Glutamatergic neuron (in vitro differentiated cells): ENCODE results near the gene LZIC. TPM values are rescaled to one million over a fixed set of nuclear protein-coding genes. Genes with fewer than 3 reads are reported as not detected.

Source experiments
- DNase-seq: peaks from one replicate; pipeline ENCODE4 v3.0.0; 2022
- H3K27ac Mint-ChIP-seq: one replicate; pipeline ENCODE4 v1.8.0; 2020; ENCODE audit warnings: mild to moderate bottlenecking, mixed read lengths, inconsistent platforms; ENCODE audit not compliant: unreplicated experiment
- H3K27me3 Mint-ChIP-seq: one replicate; pipeline ENCODE4 v1.8.0; 2020; ENCODE audit warnings: mild to moderate bottlenecking, moderate library complexity, mixed read lengths, inconsistent platforms; ENCODE audit not compliant: unreplicated experiment
- H3K36me3 Mint-ChIP-seq: one replicate; pipeline ENCODE4 v1.8.0; 2020; ENCODE audit warnings: mild to moderate bottlenecking, mixed read lengths, inconsistent platforms; ENCODE audit not compliant: unreplicated experiment
- H3K4me1 Mint-ChIP-seq: one replicate; pipeline ENCODE4 v1.8.0; 2020; ENCODE audit warnings: mild to moderate bottlenecking, low read depth, mixed read lengths, inconsistent platforms; ENCODE audit not compliant: unreplicated experiment
- H3K4me3 Mint-ChIP-seq: one replicate; pipeline ENCODE4 v1.8.0; 2020; ENCODE audit warnings: mild to moderate bottlenecking, mixed read lengths, inconsistent platforms; ENCODE audit not compliant: unreplicated experiment
- H3K9me3 Mint-ChIP-seq: one replicate; pipeline ENCODE4 v1.8.0; 2020; ENCODE audit warnings: mild to moderate bottlenecking, moderate library complexity, mixed read lengths, inconsistent platforms; ENCODE audit not compliant: unreplicated experiment
- CTCF ChIP-seq: fragments of 200-600 bp; sonication (generic); IDR thresholded peaks from one replicate; pipeline ENCODE4 v1.5.0; 2021; ENCODE audit not compliant: partially characterized antibody, unreplicated experiment
- long read RNA-seq: library from polyadenylated mRNA; unstranded; transcript quantifications from one replicate; pipeline ENCODE4 v2.0.0, GENCODE V29; 2020; ENCODE audit not compliant: unreplicated experiment
- total RNA-seq: library from RNA; stranded (reverse); fragmentation: NEBNext Ultra II Directional; extraction: Animal tissue kit (Norgen Biotek cat#: 25700); gene quantifications from one replicate; pipeline ENCODE4 v1.2.1, GENCODE V29; 2021; ENCODE audit not compliant: unreplicated experiment

Gene LZIC
- total RNA-seq = 34.3 TPM
- long read RNA-seq, partial matches to known transcripts = 2 of 15 reads
- long read RNA-seq, other reads (novel, unspliced or antisense) = 4 of 15 reads

DNA sequence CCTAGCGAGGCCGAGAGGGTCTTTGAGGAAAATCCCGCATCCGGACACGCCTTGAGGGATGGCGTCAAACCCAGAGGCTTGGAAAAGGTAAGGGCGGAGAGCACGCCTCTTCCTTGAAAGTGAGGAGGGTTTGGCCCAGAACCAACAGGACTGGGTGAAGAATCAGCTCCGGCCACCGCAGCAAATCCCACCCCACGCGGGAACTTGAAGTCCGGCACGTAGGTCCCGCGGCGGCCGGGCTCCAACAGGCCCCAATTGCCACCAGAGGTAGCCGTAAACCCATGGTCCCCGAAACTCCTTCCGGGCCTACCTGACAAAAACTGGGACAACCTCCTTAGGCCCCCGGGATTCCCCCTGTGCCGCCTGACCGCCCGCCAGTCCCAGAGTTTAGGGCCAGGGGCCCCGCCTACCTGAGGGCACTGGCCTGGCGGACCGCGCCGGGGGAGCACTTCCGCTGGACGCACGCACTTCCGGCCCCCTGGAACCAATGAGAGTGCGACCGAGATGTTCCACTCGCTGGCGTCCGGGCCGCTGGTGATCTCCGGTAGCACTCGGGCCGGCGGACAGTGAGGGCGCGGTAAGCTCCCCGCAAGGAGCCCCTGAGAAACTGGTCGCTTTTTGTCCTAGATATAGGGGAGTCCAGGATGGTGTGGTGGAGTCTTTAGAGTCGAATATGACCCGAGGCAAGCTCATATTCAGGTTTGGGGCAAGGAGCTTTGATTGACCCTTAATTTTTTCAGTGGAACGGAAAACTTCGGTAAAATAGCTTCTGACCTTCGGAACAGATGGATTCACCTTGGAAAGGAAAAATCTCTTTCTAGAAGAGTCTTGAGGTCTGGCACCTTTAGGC, at the start of gene LZIC, which contains the start of gene NMNAT1:
LZIC (minus strand) TSS at position 453 of the 850 bp plus-strand sequence. CDS start 6,772 bp downstream, outside the sequence.
NMNAT1 (plus strand) TSS at position 537 of the 850 bp plus-strand sequence. CDS start 28,599 bp downstream, outside the sequence.
- Mint-ChIP-seq H3K9me3 (peaks cover 2% of the 10 kb centered on the region), H3K27me3 (no peaks in the 10 kb centered on the region), H3K4me3 (peak within 1 kb of the TSS; percentile 91), H3K27ac (peak within 1 kb of the TSS; percentile 98), H3K36me3 (no peaks in the 10 kb centered on the region), H3K4me1 (peaks cover 3% of the 10 kb centered on the region)
- peak; percentile 92 for DNase-seq
- no peak for TF ChIP-seq CTCF

GRCh38 chr1:9992910-9993309, 49.7 kb upstream of the LZIC start:
- Mint-ChIP-seq H3K27me3 (peaks cover 5% of the 10 kb centered on the region), H3K4me1 (no peaks in the 10 kb centered on the region), H3K27ac (no peak overlapping the region), H3K9me3 (peaks cover 2% of the 10 kb centered on the region), H3K4me3 (no peak overlapping the region), H3K36me3 (peaks cover 5% of the 10 kb centered on the region)
- no peak for DNase-seq
- TF ChIP-seq CTCF = no peak

DNA sequence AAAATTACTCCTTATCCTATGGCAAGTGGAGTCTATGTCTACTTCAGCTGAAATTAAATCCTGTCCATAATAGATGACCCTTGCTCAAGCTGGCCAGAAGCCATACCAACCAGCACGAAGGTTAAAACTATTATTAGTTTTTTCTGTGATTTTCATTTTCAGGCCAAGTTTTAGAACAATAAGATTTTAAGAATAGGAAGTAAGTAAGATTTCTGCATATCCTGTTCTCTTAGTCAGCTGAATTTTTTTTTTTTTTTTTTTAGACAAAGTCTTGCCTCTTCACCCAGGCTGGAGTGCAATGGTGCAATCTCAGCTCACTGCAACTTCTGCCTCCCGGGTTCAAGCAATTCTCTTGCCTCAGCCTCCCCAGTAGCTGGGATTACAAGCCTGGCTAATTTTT, 47.8 kb upstream of the LZIC start:
- no peak for DNase-seq
- Mint-ChIP-seq H3K4me3 (no peak overlapping the region), H3K36me3 (no peaks in the 10 kb centered on the region), H3K27ac (no peak overlapping the region), H3K27me3 (no peaks in the 10 kb centered on the region), H3K9me3 (no peaks in the 10 kb centered on the region), H3K4me1 (no peaks in the 10 kb centered on the region)
- TF ChIP-seq CTCF = no peak

DNA sequence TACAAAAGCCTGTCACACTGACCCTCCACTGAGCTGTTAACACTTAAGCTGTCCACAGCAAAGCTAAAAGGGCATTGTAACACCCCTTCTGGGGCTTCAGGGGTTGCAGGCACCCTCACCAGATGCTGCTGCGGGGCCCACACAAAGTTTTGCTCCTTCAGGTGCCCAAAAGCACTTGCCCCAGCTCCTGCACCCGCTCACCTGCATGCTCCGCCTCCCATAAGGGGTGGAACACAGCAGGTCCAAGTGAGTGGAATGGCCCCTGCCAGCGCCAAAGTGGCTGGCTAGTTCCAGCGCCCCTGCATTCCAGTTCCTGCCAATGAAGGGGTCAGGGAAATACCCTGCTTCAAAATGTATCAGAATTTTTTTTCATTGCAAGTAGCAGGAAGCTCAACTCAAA, 46.6 kb upstream of the LZIC start:
- no peak for TF ChIP-seq CTCF
- Mint-ChIP-seq H3K27me3 (no peaks in the 10 kb centered on the region), H3K9me3 (no peaks in the 10 kb centered on the region), H3K27ac (no peak overlapping the region), H3K4me3 (no peak overlapping the region), H3K4me1 (no peaks in the 10 kb centered on the region), H3K36me3 (no peaks in the 10 kb centered on the region)
- DNase-seq = no peak

GRCh38 chr1:9985001-9985400, 41.8 kb upstream of the LZIC start:
- TF ChIP-seq CTCF = no peak
- H3K4me1 Mint-ChIP-seq = no peaks in the 10 kb centered on the region
- H3K27me3 Mint-ChIP-seq = no peaks in the 10 kb centered on the region
- H3K36me3 Mint-ChIP-seq = no peaks in the 10 kb centered on the region
- no peak overlapping the region for H3K27ac Mint-ChIP-seq
- H3K4me3 Mint-ChIP-seq = no peak overlapping the region
- DNase-seq = no peak
- H3K9me3 Mint-ChIP-seq = no peaks in the 10 kb centered on the region
